ENCODE data around the gene OPRM1. TPM values are rescaled to one million over a fixed set of nuclear protein-coding genes. Genes with fewer than 3 reads are reported as not detected.

The OPRM1 gene
- total RNA-seq, 1 donor from 2014 or later: not detected

DNA sequence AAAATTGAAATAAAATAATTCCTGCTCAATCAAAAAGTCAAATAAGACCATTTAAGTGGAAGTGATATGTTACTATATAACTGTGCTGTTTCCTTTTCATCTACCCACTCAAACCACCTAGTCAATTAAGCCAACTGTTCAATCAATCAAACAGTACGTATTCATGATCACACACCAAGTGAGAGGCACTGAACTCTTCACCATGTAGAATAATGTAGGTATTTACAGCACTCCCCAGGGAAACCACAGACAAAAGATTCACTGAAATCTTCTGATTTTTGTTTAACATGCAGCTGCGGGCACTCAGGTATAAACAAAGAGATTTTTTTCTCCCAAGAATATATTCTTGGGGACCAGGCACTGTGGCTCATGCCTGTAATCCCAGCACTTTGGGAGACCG, 21.3 kb upstream of the OPRM1 start:
- H3K27me3 ChIP-seq (ENCODE audit: insufficient read depth, low read length): no peaks in the 10 kb centered on the region
- Mint-ChIP-seq H3K27ac (ENCODE audit: unreplicated experiment) (no peak overlapping the region), H3K36me3 (ENCODE audit: low read depth, unreplicated experiment) (no peaks in the 10 kb centered on the region), H3K4me3 (ENCODE audit: unreplicated experiment) (no peak overlapping the region), H3K27me3 (ENCODE audit: low read depth, unreplicated experiment) (no peaks in the 10 kb centered on the region), H3K9me3 (ENCODE audit: unreplicated experiment) (no peaks in the 10 kb centered on the region), H3K4me1 (ENCODE audit: low read depth, unreplicated experiment) (no peaks in the 10 kb centered on the region)
- no peaks in the 10 kb centered on the region for H3K9me3 ChIP-seq (ENCODE audit: insufficient read depth, low read depth, low read length)
- no peak overlapping the region for H3K4me2 ChIP-seq (ENCODE audit: low read length)
- no peaks in the 10 kb centered on the region for H3K4me1 ChIP-seq (ENCODE audit: insufficient read depth, low read length)
- no peak overlapping the region for H2AFZ ChIP-seq (ENCODE audit: low read depth, low read length)
- no peak overlapping the region for H3K27ac ChIP-seq (ENCODE audit: low read depth, low read length)
- no peak overlapping the region for H3K4me3 ChIP-seq (ENCODE audit: insufficient read depth, low read depth, low read length)
- H4K20me1 ChIP-seq (ENCODE audit: insufficient read depth, low read length): no peaks in the 10 kb centered on the region
- TF ChIP-seq CTCF (IDR thresholded peaks at IDR 0.05; ENCODE audit: insufficient read depth, low read depth, low read length) (no peak), EZH2 (IDR thresholded peaks at IDR 0.05; ENCODE audit: insufficient read depth, low read length) (no peak)
- no peak overlapping the region for H3K9ac ChIP-seq (ENCODE audit: low read length)
- no peak for DNase-seq (ENCODE audit: low read depth)
- FAIRE-seq: no peak
- no peaks in the 10 kb centered on the region for H3K36me3 ChIP-seq (ENCODE audit: insufficient read depth, low read length)
- H3K79me2 ChIP-seq (ENCODE audit: insufficient read depth, low read length): no peaks in the 10 kb centered on the region

DNA sequence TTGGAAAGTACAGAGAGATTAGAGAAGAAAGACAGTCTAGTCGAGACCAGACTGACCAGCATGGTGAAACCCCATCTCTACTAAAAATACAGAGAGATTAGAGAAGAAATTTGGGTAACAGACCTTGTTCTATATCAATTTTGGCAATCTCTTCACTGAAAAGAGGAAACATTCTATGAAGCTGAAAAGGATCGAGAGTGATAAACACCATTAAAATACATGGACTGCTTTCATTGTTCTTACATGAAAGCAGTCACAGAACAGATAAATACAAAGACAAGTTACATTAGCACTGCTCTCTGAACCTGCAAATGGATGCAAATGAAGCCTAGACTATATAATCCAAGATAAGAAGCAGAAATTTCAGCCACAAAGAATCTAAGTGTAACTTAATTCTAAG, 8.4 kb upstream of the OPRM1 start:
- no peak overlapping the region for H3K4me3 ChIP-seq (ENCODE audit: insufficient read depth, low read depth, low read length)
- no peak for TF ChIP-seq CTCF (IDR thresholded peaks at IDR 0.05; ENCODE audit: insufficient read depth, low read depth, low read length)
- no peak for TF ChIP-seq EZH2 (IDR thresholded peaks at IDR 0.05; ENCODE audit: insufficient read depth, low read length)
- H3K79me2 ChIP-seq (ENCODE audit: insufficient read depth, low read length): no peaks in the 10 kb centered on the region
- no peak overlapping the region for H2AFZ ChIP-seq (ENCODE audit: low read depth, low read length)
- H3K36me3 Mint-ChIP-seq (ENCODE audit: low read depth, unreplicated experiment): peaks cover 1% of the 10 kb centered on the region
- H3K9me3 ChIP-seq (ENCODE audit: insufficient read depth, low read depth, low read length): no peaks in the 10 kb centered on the region
- H3K36me3 ChIP-seq (ENCODE audit: insufficient read depth, low read length): no peaks in the 10 kb centered on the region
- H3K27me3 ChIP-seq (ENCODE audit: insufficient read depth, low read length): no peaks in the 10 kb centered on the region
- H3K4me3 Mint-ChIP-seq (ENCODE audit: unreplicated experiment): no peak overlapping the region
- no peak for DNase-seq (ENCODE audit: low read depth)
- H3K4me1 Mint-ChIP-seq (ENCODE audit: low read depth, unreplicated experiment): no peaks in the 10 kb centered on the region
- H3K9ac ChIP-seq (ENCODE audit: low read length): no peak overlapping the region
- no peaks in the 10 kb centered on the region for H3K9me3 Mint-ChIP-seq (ENCODE audit: unreplicated experiment)
- no peak overlapping the region for H3K27ac ChIP-seq (ENCODE audit: low read depth, low read length)
- no peaks in the 10 kb centered on the region for H4K20me1 ChIP-seq (ENCODE audit: insufficient read depth, low read length)
- H3K4me1 ChIP-seq (ENCODE audit: insufficient read depth, low read length): no peaks in the 10 kb centered on the region
- FAIRE-seq: no peak
- H3K27ac Mint-ChIP-seq (ENCODE audit: unreplicated experiment): no peak overlapping the region
- no peaks in the 10 kb centered on the region for H3K27me3 Mint-ChIP-seq (ENCODE audit: low read depth, unreplicated experiment)
- H3K4me2 ChIP-seq (ENCODE audit: low read length): no peak overlapping the region

DNA sequence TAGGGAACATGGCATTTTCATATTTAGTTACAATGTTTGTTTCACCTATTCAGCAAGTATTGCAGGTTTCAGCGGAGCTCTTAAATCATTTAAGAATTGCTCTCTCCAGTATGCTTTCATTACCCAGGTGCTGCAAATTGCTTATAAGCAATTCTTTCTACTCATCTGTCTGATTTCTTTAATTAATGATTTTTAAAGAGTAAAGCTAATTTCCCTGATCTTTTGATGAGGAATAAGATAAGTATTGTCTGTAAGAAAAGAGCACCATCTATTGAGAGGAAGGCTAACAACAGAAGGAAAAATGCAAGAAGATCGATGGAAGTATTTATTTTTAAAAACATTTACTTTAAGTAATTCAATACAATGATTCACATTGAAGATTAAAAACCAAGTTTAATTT, 2.0 kb downstream of the OPRM1 start:
- H3K4me3 Mint-ChIP-seq (ENCODE audit: unreplicated experiment): no peak overlapping the region
- no peaks in the 10 kb centered on the region for H3K79me2 ChIP-seq (ENCODE audit: insufficient read depth, low read length)
- no peak for TF ChIP-seq EZH2 (IDR thresholded peaks at IDR 0.05; ENCODE audit: insufficient read depth, low read length)
- no peak for TF ChIP-seq CTCF (IDR thresholded peaks at IDR 0.05; ENCODE audit: insufficient read depth, low read depth, low read length)
- no peaks in the 10 kb centered on the region for H3K9me3 ChIP-seq (ENCODE audit: insufficient read depth, low read depth, low read length)
- no peaks in the 10 kb centered on the region for H3K36me3 Mint-ChIP-seq (ENCODE audit: low read depth, unreplicated experiment)
- H3K4me1 Mint-ChIP-seq (ENCODE audit: low read depth, unreplicated experiment): peaks cover 8% of the 10 kb centered on the region
- peaks cover 25% of the 10 kb centered on the region for H3K27me3 Mint-ChIP-seq (ENCODE audit: low read depth, unreplicated experiment)
- FAIRE-seq (no peak), DNase-seq (ENCODE audit: low read depth) (no peak)
- H3K27ac ChIP-seq (ENCODE audit: low read depth, low read length): no peak overlapping the region
- no peaks in the 10 kb centered on the region for H3K27me3 ChIP-seq (ENCODE audit: insufficient read depth, low read length)
- no peak overlapping the region for H2AFZ ChIP-seq (ENCODE audit: low read depth, low read length)
- no peaks in the 10 kb centered on the region for H4K20me1 ChIP-seq (ENCODE audit: insufficient read depth, low read length)
- H3K36me3 ChIP-seq (ENCODE audit: insufficient read depth, low read length): no peaks in the 10 kb centered on the region
- H3K4me2 ChIP-seq (ENCODE audit: low read length): no peak overlapping the region
- H3K9me3 Mint-ChIP-seq (ENCODE audit: unreplicated experiment): no peaks in the 10 kb centered on the region
- H3K4me1 ChIP-seq (ENCODE audit: insufficient read depth, low read length): no peaks in the 10 kb centered on the region
- H3K4me3 ChIP-seq (ENCODE audit: insufficient read depth, low read depth, low read length): no peak overlapping the region
- no peak overlapping the region for H3K9ac ChIP-seq (ENCODE audit: low read length)
- no peak overlapping the region for H3K27ac Mint-ChIP-seq (ENCODE audit: unreplicated experiment)
